HCT116 (cell line): Measurements from ENCODE around the gene DCD. TPM values are rescaled to one million over a fixed set of nuclear protein-coding genes. Genes with fewer than 3 reads are reported as not detected.

Experiments used
- ATAC-seq: fragments of 200-7000 bp; cut with Tn5 transposase; 2 replicates; pipeline ENCODE4 v1.9.1; 2020; ENCODE audit warnings: mild to moderate bottlenecking, moderate library complexity
- BruUV-seq: library from RNA; stranded (reverse); fragments of 400-500 nt; replicated peaks from 2 replicates; lab custom pipeline; 2021; lab: Mats Ljungman, UMichigan
- CTCF ChIA-PET: fragments of 300-600 bp; sonication (Branson Sonifier 250); formaldehyde crosslinking; loops from one replicate; lab custom pipeline; 2021; ENCODE audit warnings: antibody characterized with exemption; lab: Charles Lee
- POLR2A ChIA-PET: fragments of 300-600, 350-600 bp; sonication (Branson Sonifier 250); formaldehyde crosslinking; loops from one replicate; lab custom pipeline; 2021; ENCODE audit warnings: antibody characterized with exemption; lab: Charles Lee
- RAD21 ChIA-PET, 2 experiments: fragments of 300-600 bp; sonication (Branson Sonifier 250); formaldehyde crosslinking; loops; one replicate each; lab custom pipeline; 2023; ENCODE audit warnings: low total read pairs in 2 of 2; ENCODE audit not compliant: uncharacterized antibody in 2 of 2, unreplicated experiment in 2 of 2, low non-redundant PET in 1 of 2; lab: Charles Lee
- DNase-seq: peaks from one replicate; pipeline ENCODE4 v3.0.0-alpha.2; 2010; ENCODE audit warnings: low read depth, low spot score
- H2AFZ ChIP-seq: fragments of 200-600 bp; shearing (Covaris generic), sonication (generic); 2 replicates; pipeline ENCODE4 v1.6.1; 2017; ENCODE audit warnings: low read depth, mixed run types, mixed read lengths, antibody characterized with exemption, low read length; ENCODE audit not compliant: poor library complexity, severe bottlenecking
- H3K27ac ChIP-seq: 2 replicates; pipeline ENCODE4 v1.5.1; 2012; ENCODE audit warnings: low read depth, low read length
- H3K27me3 ChIP-seq: fragments of 200-600 bp; sonication (generic); 2 replicates; pipeline ENCODE4 v1.6.1; 2016; ENCODE audit warnings: mixed run types, low read length, mixed read lengths; ENCODE audit not compliant: insufficient read depth
- H3K36me3 ChIP-seq, 2 experiments: fragments of 200-500 bp in 1 of 2; fragments of 200-600 bp in 1 of 2; sonication (Bioruptor generic) in 1 of 2; sonication (generic) in 1 of 2; 2 replicates each; pipeline versions ENCODE4 v1.5.1 to v1.6.1; 2014 to 2016; ENCODE audit warnings: low read length in 2 of 2, inconsistent platforms in 1 of 2, mixed read lengths in 1 of 2, mixed run types in 1 of 2; ENCODE audit not compliant: insufficient read depth in 2 of 2, control insufficient read depth in 1 of 2
- H3K4me1 ChIP-seq, 2 experiments: fragments of 200-600 bp in 1 of 2; sonication (generic) in 1 of 2; 2 replicates each; pipeline versions ENCODE4 v1.5.1 to v1.6.1; 2012 to 2017; ENCODE audit warnings: low read length in 2 of 2, inconsistent platforms in 1 of 2, mild to moderate bottlenecking in 1 of 2, mixed read lengths in 1 of 2, mixed run types in 1 of 2, moderate library complexity in 1 of 2; ENCODE audit not compliant: insufficient read depth in 2 of 2, control insufficient read depth in 1 of 2
- H3K4me2 ChIP-seq: fragments of 200-600 bp; sonication (generic); 2 replicates; pipeline ENCODE4 v1.6.1; 2017; ENCODE audit warnings: mixed run types, low read length, mixed read lengths
- H3K4me3 ChIP-seq, 2 experiments: fragments of 200-600 bp in 1 of 2; sonication (generic) in 1 of 2; replicated peaks in 1 of 2; 2 replicates each; pipeline ENCODE4 v1.5.1; 2011 to 2016; ENCODE audit warnings: low read length in 2 of 2, control low read depth in 1 of 2, low read depth in 1 of 2, mild to moderate bottlenecking in 1 of 2, mixed read lengths in 1 of 2, mixed run types in 1 of 2
- H3K79me2 ChIP-seq: fragments of 200-600 bp; sonication (generic); 2 replicates; pipeline ENCODE4 v1.6.1; 2017; ENCODE audit warnings: mild to moderate bottlenecking, mixed run types, low read length, moderate library complexity, mixed read lengths; ENCODE audit not compliant: insufficient read depth
- H3K9ac ChIP-seq: fragments of 200-600 bp; sonication (generic); 2 replicates; pipeline ENCODE4 v1.6.1; 2016; ENCODE audit warnings: low read length, mixed read lengths
- H3K9me2 ChIP-seq: fragments of 200-600 bp; sonication (generic), shearing (Covaris generic); 2 replicates; pipeline ENCODE4 v1.6.1; 2017; ENCODE audit warnings: mixed run types, mild to moderate bottlenecking, moderate library complexity; ENCODE audit not compliant: insufficient read depth
- H3K9me3 ChIP-seq, 2 experiments: fragments of 200-500 bp in 1 of 2; fragments of 200-600 bp in 1 of 2; sonication (Bioruptor generic) in 1 of 2; sonication (generic) in 1 of 2; 2 replicates each; pipeline ENCODE4 v1.6.1; 2014 to 2017; ENCODE audit warnings: low read length in 2 of 2, mixed read lengths in 2 of 2, inconsistent platforms in 1 of 2, low read depth in 1 of 2, mild to moderate bottlenecking in 1 of 2, mixed run types in 1 of 2, moderate library complexity in 1 of 2; ENCODE audit not compliant: control insufficient read depth in 1 of 2, insufficient read depth in 1 of 2
- H4K20me1 ChIP-seq: fragments of 200-600 bp; sonication (generic), shearing (Covaris generic); 2 replicates; pipeline ENCODE4 v1.6.1; 2017; ENCODE audit warnings: mixed run types, mild to moderate bottlenecking, moderate library complexity; ENCODE audit not compliant: insufficient read depth
- CTCF ChIP-seq, 3 experiments: fragments of 200-600 bp in 1 of 3; sonication (generic) in 1 of 3; IDR thresholded peaks in 2 of 3; conservative IDR thresholded peaks in 1 of 3; 2 replicates each; pipeline ENCODE4 v1.5.1; 2012 to 2017; ENCODE audit warnings: low read depth in 2 of 3, low read length in 2 of 3, antibody characterized with exemption in 1 of 3, borderline replicate concordance in 1 of 3, control low read depth in 1 of 3, mild to moderate bottlenecking in 1 of 3, mixed read lengths in 1 of 3, mixed run types in 1 of 3, moderate library complexity in 1 of 3; ENCODE audit not compliant: insufficient read depth in 1 of 3
- EGR1 ChIP-seq: IDR thresholded peaks from 2 replicates; pipeline ENCODE4 v1.6.1; 2012; ENCODE audit warnings: low read depth
- FOSL1 ChIP-seq: IDR thresholded peaks from 2 replicates; pipeline ENCODE4 v1.6.1; 2012; ENCODE audit warnings: low read depth
- JUND ChIP-seq: IDR thresholded peaks from 2 replicates; pipeline ENCODE4 v1.6.1; 2012
- SIN3A ChIP-seq: IDR thresholded peaks from 2 replicates; pipeline ENCODE4 v1.6.1; 2012; ENCODE audit warnings: low read depth
- SP1 ChIP-seq: IDR thresholded peaks from 2 replicates; pipeline ENCODE4 v1.6.1; 2012; ENCODE audit warnings: low read depth
- SRF ChIP-seq: IDR thresholded peaks from 2 replicates; pipeline ENCODE4 v1.6.1; 2012; ENCODE audit warnings: low read depth
- intact Hi-C: fragments of 100-400 bp; cut with micrococcal nuclease; formaldehyde crosslinking; loops from 2 replicates; pipeline ENCODE4 v1.10.0; 2022
- total RNA-seq: library from RNA; stranded (reverse); gene quantifications from one replicate; pipeline ENCODE4 v1.2.1, GENCODE V29; 2021; ENCODE audit not compliant: unreplicated experiment
- TF ChIP-seq, protein P1 (sequence below): IDR thresholded peaks from 2 replicates; pipeline ENCODE4 v1.6.1; 2012
- TF ChIP-seq, protein P2 (sequence below): IDR thresholded peaks from 2 replicates; pipeline ENCODE4 v1.6.1; 2012; ENCODE audit warnings: low read depth

Gene DCD
- total RNA-seq, 1 experiment from 2014 or later, result not detected

GRCh38 chr12:54689984-54690383 is 41.8 kb upstream of the DCD start:
- Histone ChIP-seq H2AFZ (no peak overlapping the region), H3K4me3 (no peak overlapping the region), H3K9ac (no peak overlapping the region), H3K36me3 (no peaks in the 10 kb centered on the region), H3K27ac (no peak overlapping the region), H3K9me2 (no peaks in the 10 kb centered on the region), H3K4me1 (no peaks in the 10 kb centered on the region), H3K4me2 (no peak overlapping the region), H4K20me1 (no peaks in the 10 kb centered on the region; the same call in 1 of the 2 replicates), H3K79me2 (no peaks in the 10 kb centered on the region), H3K27me3 (peaks cover 63% of the 10 kb centered on the region), H3K9me3 (no peaks in the 10 kb centered on the region)
- intact Hi-C loops, result no loop called here
- BruUV-seq, result no TSS peak
- CTCF ChIA-PET, result interaction anchor here (1.0 to 1.9 kb wide), 11 partner anchors 10 to 378 kb away, joined by 3 to 23 read pairs (median 4); no protein-coding TSS in a partner anchor
- POLR2A ChIA-PET, result no interaction called here
- RAD21 ChIA-PET, result no interaction called here
- peak; percentile 94 for ATAC-seq
- no peak for TF ChIP-seq FOSL1
- no peak for TF ChIP-seq EGR1
- TF ChIP-seq CTCF (IDR thresholded peaks at IDR 0.05 in 2 of 3, conservative IDR thresholded peaks at IDR 0.05 in 1 of 3; ENCODE audit: borderline replicate concordance in 1 of 3, insufficient read depth in 1 of 3, low read depth in 2 of 3, low read length in 2 of 3), result peak in 2 of 3 experiments; percentile 46 to 63; a peak in 4 of 6 replicates
- no peak for TF ChIP-seq SRF
- no peak for TF ChIP-seq JUND
- TF ChIP-seq, protein P1, sequence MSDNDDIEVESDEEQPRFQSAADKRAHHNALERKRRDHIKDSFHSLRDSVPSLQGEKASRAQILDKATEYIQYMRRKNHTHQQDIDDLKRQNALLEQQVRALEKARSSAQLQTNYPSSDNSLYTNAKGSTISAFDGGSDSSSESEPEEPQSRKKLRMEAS, result no peak
- TF ChIP-seq SP1, result no peak
- TF ChIP-seq, protein P2, sequence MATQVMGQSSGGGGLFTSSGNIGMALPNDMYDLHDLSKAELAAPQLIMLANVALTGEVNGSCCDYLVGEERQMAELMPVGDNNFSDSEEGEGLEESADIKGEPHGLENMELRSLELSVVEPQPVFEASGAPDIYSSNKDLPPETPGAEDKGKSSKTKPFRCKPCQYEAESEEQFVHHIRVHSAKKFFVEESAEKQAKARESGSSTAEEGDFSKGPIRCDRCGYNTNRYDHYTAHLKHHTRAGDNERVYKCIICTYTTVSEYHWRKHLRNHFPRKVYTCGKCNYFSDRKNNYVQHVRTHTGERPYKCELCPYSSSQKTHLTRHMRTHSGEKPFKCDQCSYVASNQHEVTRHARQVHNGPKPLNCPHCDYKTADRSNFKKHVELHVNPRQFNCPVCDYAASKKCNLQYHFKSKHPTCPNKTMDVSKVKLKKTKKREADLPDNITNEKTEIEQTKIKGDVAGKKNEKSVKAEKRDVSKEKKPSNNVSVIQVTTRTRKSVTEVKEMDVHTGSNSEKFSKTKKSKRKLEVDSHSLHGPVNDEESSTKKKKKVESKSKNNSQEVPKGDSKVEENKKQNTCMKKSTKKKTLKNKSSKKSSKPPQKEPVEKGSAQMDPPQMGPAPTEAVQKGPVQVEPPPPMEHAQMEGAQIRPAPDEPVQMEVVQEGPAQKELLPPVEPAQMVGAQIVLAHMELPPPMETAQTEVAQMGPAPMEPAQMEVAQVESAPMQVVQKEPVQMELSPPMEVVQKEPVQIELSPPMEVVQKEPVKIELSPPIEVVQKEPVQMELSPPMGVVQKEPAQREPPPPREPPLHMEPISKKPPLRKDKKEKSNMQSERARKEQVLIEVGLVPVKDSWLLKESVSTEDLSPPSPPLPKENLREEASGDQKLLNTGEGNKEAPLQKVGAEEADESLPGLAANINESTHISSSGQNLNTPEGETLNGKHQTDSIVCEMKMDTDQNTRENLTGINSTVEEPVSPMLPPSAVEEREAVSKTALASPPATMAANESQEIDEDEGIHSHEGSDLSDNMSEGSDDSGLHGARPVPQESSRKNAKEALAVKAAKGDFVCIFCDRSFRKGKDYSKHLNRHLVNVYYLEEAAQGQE, result no peak
- TF ChIP-seq SIN3A, result no peak
- peak; percentile 26 for DNase-seq
